DOHH2 (cell line): ENCODE measurements around the gene USP9X.

Experiments
- H3F3A ChIP-seq: fragments of 200-600 bp; sonication (generic), shearing (Covaris generic); 2 replicates; pipeline ENCODE4 v1.6.0; 2016; ENCODE audit warnings: antibody characterized with exemption, mild to moderate bottlenecking; ENCODE audit not compliant: control insufficient read depth, insufficient read depth
- H3K27ac ChIP-seq: fragments of 200-600 bp; sonication (generic); 2 replicates; pipeline ENCODE4 v1.5.1; 2014; ENCODE audit warnings: low read depth, mild to moderate bottlenecking, low read length, moderate library complexity
- H3K27me3 ChIP-seq: fragments of 200-600 bp; sonication (generic); 2 replicates; pipeline ENCODE4 v1.6.1; 2014; ENCODE audit warnings: mild to moderate bottlenecking, low read length, mixed read lengths; ENCODE audit not compliant: control insufficient read depth
- H3K36me3 ChIP-seq: fragments of 200-600 bp; sonication (generic); 2 replicates; pipeline ENCODE4 v1.6.1; 2014; ENCODE audit warnings: mild to moderate bottlenecking, low read length, moderate library complexity, mixed read lengths; ENCODE audit not compliant: control insufficient read depth
- H3K4me1 ChIP-seq: fragments of 200-600 bp; sonication (generic); 2 replicates; pipeline ENCODE4 v1.6.1; 2014; ENCODE audit warnings: mild to moderate bottlenecking, low read length, mixed read lengths; ENCODE audit not compliant: control insufficient read depth
- H3K4me2 ChIP-seq: fragments of 200-600 bp; sonication (generic); 2 replicates; pipeline ENCODE4 v1.6.0; 2014; ENCODE audit warnings: mild to moderate bottlenecking, low read length, moderate library complexity
- H3K4me3 ChIP-seq: fragments of 200-600 bp; sonication (generic); 2 replicates; pipeline ENCODE4 v1.5.1; 2014; ENCODE audit warnings: mild to moderate bottlenecking, low read length, mixed read lengths
- H3K79me2 ChIP-seq: fragments of 200-600 bp; sonication (generic); 2 replicates; pipeline ENCODE4 v1.6.1; 2014; ENCODE audit warnings: mild to moderate bottlenecking, low read length, mixed read lengths; ENCODE audit not compliant: control insufficient read depth
- H3K9me2 ChIP-seq: fragments of 200-600 bp; sonication (generic); replicated peaks from 2 replicates; pipeline ENCODE4 v1.6.1; 2014; ENCODE audit warnings: mild to moderate bottlenecking, low read length, mixed read lengths; ENCODE audit not compliant: control insufficient read depth
- H3K9me3 ChIP-seq: fragments of 200-600 bp; sonication (generic); 2 replicates; pipeline ENCODE4 v1.6.1; 2014; ENCODE audit warnings: antibody characterized with exemption, low read length, mixed read lengths; ENCODE audit not compliant: control insufficient read depth, insufficient read depth
- H4K20me1 ChIP-seq: fragments of 200-600 bp; sonication (generic); 2 replicates; pipeline ENCODE4 v1.6.0; 2014; ENCODE audit warnings: low read depth, mild to moderate bottlenecking, antibody characterized with exemption, low read length, moderate library complexity; ENCODE audit not compliant: control insufficient read depth, insufficient read depth
- CTCF ChIP-seq: fragments of 200-600 bp; sonication (generic); IDR thresholded peaks from one replicate; pipeline ENCODE4 v1.5.1; 2014; ENCODE audit warnings: antibody characterized with exemption, mild to moderate bottlenecking, low read depth, low read length; ENCODE audit not compliant: poor library complexity, severe bottlenecking
- EZH2phosphoT487 ChIP-seq: fragments of 200-600 bp; sonication (generic); IDR thresholded peaks from 2 replicates; pipeline ENCODE4 v1.6.1; 2017; ENCODE audit warnings: borderline replicate concordance, mild to moderate bottlenecking, antibody characterized with exemption, low read length, moderate library complexity, mixed read lengths

Gene USP9X

GRCh38 chrX:41047878-41048534 lies 37.2 kb upstream of the USP9X start:
- Histone ChIP-seq H3K9me3 (no peaks in the 10 kb centered on the region), H3K36me3 (no peaks in the 10 kb centered on the region), H3K27ac (no peak overlapping the region), H3F3A (no peaks in the 10 kb centered on the region), H3K4me1 (no peaks in the 10 kb centered on the region), H3K4me2 (no peak overlapping the region), H3K9me2 (no peaks in the 10 kb centered on the region), H3K4me3 (no peak overlapping the region), H4K20me1 (no peaks in the 10 kb centered on the region), H3K79me2 (no peaks in the 10 kb centered on the region), H3K27me3 (no peaks in the 10 kb centered on the region)
- TF ChIP-seq CTCF (no peak), EZH2phosphoT487 (no peak)

GRCh38 chrX:41050359-41050758 lies 34.9 kb upstream of the USP9X start:
- Histone ChIP-seq H3F3A (no peaks in the 10 kb centered on the region), H3K27me3 (no peaks in the 10 kb centered on the region), H3K27ac (no peak overlapping the region), H3K9me2 (no peaks in the 10 kb centered on the region), H3K4me1 (no peaks in the 10 kb centered on the region), H3K4me2 (no peak overlapping the region), H3K9me3 (no peaks in the 10 kb centered on the region), H3K36me3 (no peaks in the 10 kb centered on the region), H4K20me1 (no peaks in the 10 kb centered on the region), H3K4me3 (no peak overlapping the region), H3K79me2 (no peaks in the 10 kb centered on the region)
- TF ChIP-seq CTCF (no peak), EZH2phosphoT487 (no peak)

GRCh38 chrX:41051288-41051687 lies 34.0 kb upstream of the USP9X start:
- Histone ChIP-seq H3F3A (no peaks in the 10 kb centered on the region), H3K4me3 (no peak overlapping the region), H3K9me3 (no peaks in the 10 kb centered on the region), H3K36me3 (no peaks in the 10 kb centered on the region), H4K20me1 (no peaks in the 10 kb centered on the region), H3K4me1 (no peaks in the 10 kb centered on the region), H3K27me3 (no peaks in the 10 kb centered on the region), H3K27ac (no peak overlapping the region), H3K9me2 (no peaks in the 10 kb centered on the region), H3K4me2 (no peak overlapping the region), H3K79me2 (no peaks in the 10 kb centered on the region)
- TF ChIP-seq CTCF (no peak), EZH2phosphoT487 (no peak)
